Ovary (tissue), 9 donors: ENCODE results near the gene ZNF280B. TPM values are rescaled to one million over a fixed set of nuclear protein-coding genes. Genes with fewer than 3 reads are reported as not detected.
"Not testable (repeated sequence)": the region's sequence is repeated elsewhere in the genome, so short reads cannot be mapped to it uniquely, and the experiment has no call there.

Source experiments
- DNase-seq, 5 donors: peaks; one replicate each; pipeline ENCODE4 v3.0.0-alpha.2; 2019 to 2020
- H3K27ac ChIP-seq, 2 donors: fragments of 200-600 bp; one replicate each; pipeline versions ENCODE4 v1.5.1 to v1.8.0; 2019 to 2022
- H3K27me3 ChIP-seq: fragments of 200-600 bp; one replicate; pipeline ENCODE4 v1.8.0; 2022
- H3K36me3 ChIP-seq: fragments of 200-600 bp; sonication (generic); one replicate; pipeline ENCODE4 v1.5.1; 2019
- H3K4me1 ChIP-seq: one replicate; pipeline ENCODE4 v1.8.1; 2013; ENCODE audit warnings: mild to moderate bottlenecking, moderate library complexity; ENCODE audit not compliant: insufficient read depth
- H3K4me3 ChIP-seq: fragments of 200-600 bp; sonication (generic); one replicate; pipeline ENCODE4 v1.5.1; 2017
- H3K9me3 ChIP-seq, 2 donors: fragments of 200-600 bp in 1 of 2; sonication (generic) in 1 of 2; one replicate each; pipeline versions ENCODE4 v1.5.1 to v1.8.1; 2013 to 2019; ENCODE audit warnings: mild to moderate bottlenecking in 1 of 2, moderate library complexity in 1 of 2
- CTCF ChIP-seq, 3 donors: fragments of 450-650 bp in 2 of 3; fragments of 200-600 bp in 1 of 3; IDR thresholded peaks; one replicate each; pipeline versions ENCODE4 v1.5.1 to v1.8.0; 2016 to 2022; ENCODE audit warnings: antibody characterized with exemption in 3 of 3, mild to moderate bottlenecking in 1 of 3
- EP300 ChIP-seq: sonication (generic); formaldehyde crosslinking; IDR thresholded peaks from one replicate; pipeline ENCODE4 v1.6.1; 2017; ENCODE audit warnings: antibody characterized with exemption
- POLR2A ChIP-seq: fragments of 450-650 bp; IDR thresholded peaks from one replicate; pipeline ENCODE4 v1.6.1; 2017; ENCODE audit warnings: antibody characterized with exemption, mild to moderate bottlenecking, moderate library complexity
- WGBS, 3 donors: extraction: QIAGEN DNeasy Blood & Tissue Kit in 1 of 3; methylation state at CpG; one replicate each; pipeline versions ENCODE4 v1.1.5 to v1.1.7; 2013 to 2017; 5-methylcytosine and 5-hydroxymethylcytosine counted together
- intact Hi-C, 4 donors: fragments of 100-400 bp; cut with DNase I; formaldehyde crosslinking; loops; one replicate each; pipeline versions ENCODE4 v1.11.0 to v1.15.1; 2022 to 2023
- polyA plus RNA-seq, 2 donors: library from polyadenylated mRNA; stranded (reverse); fragments of 200-250 nt in 1 of 2; fragments of 350-450 nt in 1 of 2; fragmentation: Illumina TruSeq in 1 of 2; extraction: RNeasy Lipid Tissue Mini Kit (QIAGEN cat#74804) in 1 of 2; gene quantifications; one replicate each; pipeline ENCODE4 v1.2.3, GENCODE V29; 2013 to 2014
- total RNA-seq, 7 donors: library from RNA; depleted of rRNA in 2 of 7; stranded (reverse); fragments of >200 nt in 2 of 7; fragmentation: NEBNext Ultra II Directional in 3 of 7; extraction: Animal tissue kit (Norgen Biotek cat#: 25700) in 3 of 7; gene quantifications; one replicate each; pipeline versions ENCODE4 v1.1.0 to v1.2.4, GENCODE V29; 2016 to 2023
- donor health status: DM: no; HTN: no; CAD: no; lungs with moderate emphysema.
- donor health status: DM: no; HTN: no; CAD: no.
- donor health status: Bipolar disorder and iron deficiency.
- donor health status: DM: yes; HTN: yes; CAD: no.
- donor health status: DM: no; HTN: no; CAD: no.
- donor health status: DM: yes; HTN: yes; CAD: no.

The ZNF280B gene
- total and polyA plus RNA-seq, 9 donors, result 0.72 to 4.0 (median 2.3) TPM

- intact Hi-C loops, result no loop called here
- Histone ChIP-seq H3K27ac (no peak overlapping the region), H3K4me1 (no peaks in the 10 kb centered on the region), H3K27me3 (no peaks in the 10 kb centered on the region), H3K4me3 (no peak overlapping the region), H3K9me3 (no peaks in the 10 kb centered on the region), H3K36me3 (no peaks in the 10 kb centered on the region)
- WGBS, 3 donors, result 60 to 73% (median 70%) methylated on average over 2 of the region's 2 CpGs
- no peak for TF ChIP-seq EP300
- DNase-seq, result no peak
These were observed 33.8 kb downstream of the ZNF280B start for GRCh38 chr22:22474733-22475132.

DNA sequence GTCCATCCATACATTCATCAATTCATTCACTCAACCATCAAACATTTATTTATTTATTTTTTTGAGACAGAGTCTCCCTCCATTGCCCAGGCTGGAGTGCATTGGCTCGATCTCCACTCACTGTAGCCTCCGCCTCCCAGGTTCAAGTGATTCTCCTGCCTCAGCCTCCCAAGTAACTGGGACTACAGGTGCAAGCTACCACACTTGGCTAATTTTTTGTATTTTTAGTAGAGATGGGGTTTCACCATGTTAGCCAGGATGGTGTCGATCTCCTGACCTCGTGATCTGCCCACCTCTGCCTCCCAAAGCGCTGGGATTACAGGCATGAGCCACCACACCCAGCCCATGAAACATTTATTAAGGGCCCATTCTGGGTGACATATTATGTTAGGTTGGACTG, 37.4 kb downstream of the ZNF280B start:
- H3K27me3 ChIP-seq, H3K9me3 ChIP-seq, H3K4me3 ChIP-seq, H3K27ac ChIP-seq, H3K4me1 ChIP-seq, DNase-seq, H3K36me3 ChIP-seq, intact Hi-C loops: not testable (repeated sequence)
- WGBS, 3 donors, result 71 to 90% (median 88%) methylated on average over 5 of the region's 5 CpGs

- H3K27me3 ChIP-seq, result no peaks in the 10 kb centered on the region
- WGBS, 3 donors, result 67 to 73% (median 68%) methylated on average over 2 of the region's 2 CpGs
- DNase-seq, result no peak
- H3K4me3 ChIP-seq, result no peak overlapping the region
- H3K36me3 ChIP-seq, result no peaks in the 10 kb centered on the region
- H3K27ac ChIP-seq, result no peak overlapping the region
- no peak for TF ChIP-seq CTCF (IDR thresholded peaks at IDR 0.05)
- TF ChIP-seq POLR2A, result no peak
- no peak for TF ChIP-seq EP300
- H3K4me1 ChIP-seq, result no peaks in the 10 kb centered on the region
- no peaks in the 10 kb centered on the region for H3K9me3 ChIP-seq
- intact Hi-C loops, result loop anchor here in 2 of 4 donors (5.0 kb wide), 1 partner anchor 483 kb away; no protein-coding TSS in a partner anchor
These were observed 39.0 kb downstream of the ZNF280B start for GRCh38 chr22:22469527-22469926.

DNA sequence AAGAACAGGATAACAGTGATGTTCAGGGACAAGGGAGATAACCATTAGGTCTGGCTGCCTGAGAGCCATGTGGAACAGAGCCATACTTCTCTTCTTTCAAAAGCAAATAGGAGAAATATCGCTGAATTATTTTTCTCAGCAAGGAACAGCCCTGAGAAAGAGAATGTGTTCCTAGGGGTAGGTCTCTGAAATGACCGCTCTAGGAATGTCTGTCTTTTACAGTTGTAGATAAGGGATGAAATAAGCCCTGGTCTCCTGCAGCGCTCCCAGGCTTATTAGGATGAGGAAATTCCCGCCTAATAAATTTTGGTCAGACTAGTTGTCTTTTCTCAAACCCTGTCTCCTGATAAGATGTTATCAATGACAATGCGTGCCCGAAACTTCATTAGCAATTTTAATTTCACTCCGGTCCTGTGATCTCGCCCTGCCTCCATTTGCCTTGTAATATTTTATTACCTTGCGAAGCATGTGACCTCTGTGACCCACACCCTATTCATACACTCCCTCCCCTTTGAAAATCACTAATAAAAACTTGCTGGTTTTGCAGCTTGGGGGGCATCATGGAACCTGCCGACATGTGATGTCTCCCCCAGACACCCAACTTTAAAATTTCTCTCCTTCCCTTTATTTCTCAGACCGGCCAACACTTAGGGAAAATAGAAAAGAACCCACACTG, 39.6 kb downstream of the ZNF280B start:
- 85 to 88% (median 87%) methylated on average over 11 of the region's 11 CpGs for WGBS, 3 donors
- not testable (repeated sequence) for H3K36me3 ChIP-seq, DNase-seq

GRCh38 chr22:22467112-22467511, 41.4 kb downstream of the ZNF280B start:
- Histone ChIP-seq H3K4me3 (no peak overlapping the region), H3K27ac (no peak overlapping the region), H3K27me3 (no peaks in the 10 kb centered on the region), H3K9me3 (no peaks in the 10 kb centered on the region), H3K36me3 (no peaks in the 10 kb centered on the region), H3K4me1 (no peaks in the 10 kb centered on the region)
- intact Hi-C loops, result loop anchor here in 2 of 4 donors (5.0 kb wide), 1 partner anchor 485 kb away; no protein-coding TSS in a partner anchor
- TF ChIP-seq EP300 (no peak), CTCF (IDR thresholded peaks at IDR 0.05) (no peak), POLR2A (no peak)
- no peak for DNase-seq
- WGBS, 3 donors, result 80 to 95% (median 87%) methylated on average over 1 of the region's 1 CpG

More for the DNA sequence above, 39.6 kb downstream of the ZNF280B start:
- H3K27me3 ChIP-seq, H3K27ac ChIP-seq, H3K4me3 ChIP-seq, H3K4me1 ChIP-seq, H3K9me3 ChIP-seq: not testable (repeated sequence)
- intact Hi-C loops, result loop anchor here in 2 of 4 donors (5.0 kb wide), 1 partner anchor 483 kb away; no protein-coding TSS in a partner anchor

DNA sequence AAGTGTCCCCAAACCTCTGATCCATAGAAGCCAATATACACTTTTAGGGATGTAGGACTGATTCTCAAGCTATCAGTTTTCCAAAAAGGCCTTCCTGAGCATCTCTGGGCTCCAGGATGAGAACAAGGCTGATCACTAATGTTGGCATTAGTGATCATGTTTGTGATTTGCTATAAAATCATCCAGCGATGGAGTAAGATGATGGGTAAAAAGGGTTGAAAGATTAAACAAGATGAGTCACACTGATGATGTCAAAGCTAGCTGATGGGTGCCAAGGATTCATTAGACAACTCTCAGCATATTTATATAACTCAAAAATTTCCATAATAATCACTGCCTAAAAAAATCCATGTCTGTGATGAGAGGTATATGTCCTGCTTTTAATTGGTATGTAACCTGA, 42.8 kb downstream of the ZNF280B start:
- Histone ChIP-seq H3K27me3 (no peaks in the 10 kb centered on the region), H3K4me1 (no peaks in the 10 kb centered on the region), H3K36me3 (no peaks in the 10 kb centered on the region), H3K4me3 (no peak overlapping the region), H3K9me3 (no peaks in the 10 kb centered on the region), H3K27ac (no peak overlapping the region)
- DNase-seq, result no peak
- WGBS, 3 donors, result 52 to 73% (median 71%) methylated on average over 1 of the region's 1 CpG
- TF ChIP-seq CTCF (IDR thresholded peaks at IDR 0.05) (no peak), POLR2A (no peak), EP300 (no peak)
- intact Hi-C loops, result loop anchor here in 2 of 4 donors (5.0 kb wide), 1 partner anchor 487 kb away; no protein-coding TSS in a partner anchor
